GM18517 (cell line): Measurements from ENCODE around the gene CBFB.
A peak's percentile ranks its signal among the peaks of the same experiment; 100 is the strongest.

Experiments used
- ATAC-seq: cut with Tn5 transposase; IDR thresholded peaks from one replicate; pipeline ENCODE4 v1.9.1; 2021; ENCODE audit warnings: mild to moderate bottlenecking, moderate library complexity; ENCODE audit not compliant: unreplicated experiment

CBFB gene

DNA sequence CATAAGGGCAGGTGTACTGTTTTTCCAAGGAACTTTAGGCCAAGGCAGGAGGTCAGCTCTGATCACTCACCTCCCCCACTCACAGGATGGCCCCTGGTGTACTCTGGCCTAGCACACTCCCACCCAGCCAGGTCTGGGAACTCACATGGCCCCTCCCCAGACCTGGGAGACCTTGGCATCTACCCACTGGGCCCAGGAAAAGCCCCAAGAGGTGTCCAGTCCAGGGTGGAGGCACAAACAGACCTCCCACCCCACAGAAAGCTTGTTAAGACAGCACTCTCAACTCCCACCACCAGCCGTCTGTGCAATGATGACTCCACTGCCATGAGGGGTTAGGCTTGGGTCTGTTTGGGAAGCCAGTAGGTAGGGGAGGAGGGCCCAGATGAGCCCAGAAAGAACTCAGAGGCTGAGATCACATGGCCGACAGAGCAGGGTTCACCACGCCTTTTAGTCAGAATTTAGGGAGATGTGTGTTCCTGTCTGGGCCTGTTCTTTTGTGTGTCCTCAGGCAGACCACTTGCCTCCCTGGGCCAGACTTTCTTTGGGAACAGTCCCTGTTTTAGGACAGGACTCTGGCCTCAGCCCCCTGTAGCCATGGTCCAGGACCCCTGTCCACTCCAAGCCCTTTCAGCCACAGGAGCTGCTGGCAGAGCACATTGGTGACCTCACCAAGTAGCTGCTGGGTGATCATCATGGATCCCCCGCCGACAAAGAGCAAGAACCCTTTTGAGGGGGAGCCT is 12.1 kb upstream of the CBFB start:
- no peak for ATAC-seq

DNA sequence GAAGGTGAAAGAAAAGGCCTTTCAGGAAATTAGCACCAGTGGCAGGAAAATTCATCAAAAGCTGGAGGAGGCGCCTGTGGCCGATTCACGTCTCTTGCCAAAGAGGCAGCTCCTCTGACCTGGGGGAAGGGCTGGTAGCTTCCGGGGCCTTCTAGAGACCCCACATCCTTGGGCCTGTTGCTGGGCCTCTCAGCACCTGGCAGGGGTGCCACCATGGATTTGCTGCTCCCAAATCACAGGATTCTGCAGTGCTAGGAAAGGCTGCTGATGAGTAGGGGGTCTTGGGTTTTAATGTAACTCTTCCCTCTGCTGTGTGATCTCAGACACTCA is 11.6 kb upstream of the CBFB start:
- ATAC-seq: no peak

DNA sequence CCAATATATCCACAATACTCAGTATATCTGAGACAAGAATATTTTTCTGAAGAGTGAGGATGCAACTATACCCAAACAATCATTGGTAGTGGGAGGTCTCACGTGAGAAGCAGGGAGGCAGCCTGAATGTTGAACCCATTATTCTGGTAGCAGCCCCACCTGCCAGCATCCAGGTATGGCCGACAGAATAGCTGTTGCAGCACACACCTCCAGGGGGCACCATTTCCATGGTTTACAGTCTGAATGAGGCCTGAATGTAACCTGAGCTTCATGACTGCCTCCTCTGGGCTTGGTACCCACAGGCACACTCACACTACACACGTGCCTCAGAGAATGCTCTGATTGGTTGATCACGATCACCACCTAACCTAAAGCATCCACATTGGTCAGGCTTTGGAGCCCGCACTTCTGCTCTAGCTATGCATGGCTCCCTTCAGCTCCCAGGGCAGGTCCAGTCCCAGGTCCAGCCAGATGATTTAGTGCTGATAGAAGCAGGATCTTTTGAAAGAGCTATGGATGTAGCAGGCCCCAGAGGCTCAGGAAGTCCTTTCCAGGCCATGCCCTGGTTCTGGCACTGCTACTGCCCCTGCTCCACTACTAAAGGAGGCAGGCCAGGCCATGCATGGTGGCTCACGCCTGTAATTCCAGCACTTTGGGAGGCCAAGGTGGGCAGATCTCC is 11.0 kb upstream of the CBFB start:
- peak; percentile 90 for ATAC-seq

DNA sequence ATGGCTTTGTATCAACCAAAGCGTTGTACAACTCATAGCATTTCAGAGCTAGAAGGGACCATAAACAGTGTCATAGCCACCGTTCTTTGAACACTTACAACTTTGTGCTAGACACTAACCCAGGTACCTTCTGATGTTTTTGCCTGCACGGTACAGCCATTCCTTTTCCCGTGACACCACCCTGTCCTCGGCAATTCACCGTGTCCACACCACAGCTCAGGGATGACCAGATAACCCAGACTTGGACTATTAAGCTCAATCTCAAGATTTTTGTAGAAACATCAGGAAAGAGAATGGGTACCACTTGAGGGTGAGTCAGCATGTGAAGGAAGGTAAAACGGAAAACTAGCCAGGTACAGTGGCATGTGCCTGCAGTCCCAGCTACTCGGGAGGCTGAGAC is 9.8 kb upstream of the CBFB start:
- ATAC-seq: no peak

GRCh38 chr16:67021321-67021720 is 7.6 kb upstream of the CBFB start:
- no peak for ATAC-seq

- ATAC-seq: no peak
Measured at GRCh38 chr16:67022531-67023214, 6.3 kb upstream of the CBFB start.

- no peak for ATAC-seq
Measured at GRCh38 chr16:67023689-67024088, 5.3 kb upstream of the CBFB start.

DNA sequence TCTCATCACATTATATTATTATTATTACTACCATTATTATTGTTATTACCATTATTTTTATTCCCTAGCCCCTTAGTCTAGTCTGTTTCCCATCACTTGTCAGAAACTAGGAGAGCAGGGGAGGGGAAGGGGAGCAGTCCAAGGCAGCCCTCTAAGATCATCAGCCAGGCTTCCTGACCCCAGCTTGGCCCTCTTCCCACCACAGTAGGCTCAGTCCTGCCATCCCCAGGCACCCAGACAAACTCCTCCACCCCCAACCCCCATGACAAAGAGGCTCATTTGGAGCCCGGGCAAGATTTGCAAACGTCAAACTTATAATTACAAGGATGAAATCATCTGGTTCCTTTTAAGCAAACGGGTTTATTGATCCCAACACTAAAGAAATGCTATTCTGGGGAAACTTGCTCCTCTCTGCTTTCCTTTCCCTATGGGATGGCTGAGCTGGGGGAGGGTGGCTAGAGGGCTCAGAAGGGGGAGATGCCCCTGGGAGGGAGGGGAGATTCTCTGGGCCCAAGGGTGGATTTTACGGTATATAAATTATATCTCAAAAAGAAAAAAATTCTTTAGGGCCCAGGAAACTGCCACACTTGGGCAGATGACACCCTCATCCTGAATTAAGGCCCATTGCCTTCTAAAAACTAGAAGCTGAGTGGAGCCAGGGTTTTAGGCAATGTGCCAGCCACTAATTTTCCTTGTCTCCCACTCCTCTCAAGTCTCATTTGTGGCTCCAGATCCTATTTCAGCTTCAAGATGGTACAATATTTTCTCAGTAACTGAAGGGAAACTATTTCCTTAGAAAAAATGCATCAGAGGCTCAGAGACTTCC is 4.4 kb upstream of the CBFB start:
- no peak for ATAC-seq

- ATAC-seq: no peak
Measured at GRCh38 chr16:67025210-67025550, 3.8 kb upstream of the CBFB start.

DNA sequence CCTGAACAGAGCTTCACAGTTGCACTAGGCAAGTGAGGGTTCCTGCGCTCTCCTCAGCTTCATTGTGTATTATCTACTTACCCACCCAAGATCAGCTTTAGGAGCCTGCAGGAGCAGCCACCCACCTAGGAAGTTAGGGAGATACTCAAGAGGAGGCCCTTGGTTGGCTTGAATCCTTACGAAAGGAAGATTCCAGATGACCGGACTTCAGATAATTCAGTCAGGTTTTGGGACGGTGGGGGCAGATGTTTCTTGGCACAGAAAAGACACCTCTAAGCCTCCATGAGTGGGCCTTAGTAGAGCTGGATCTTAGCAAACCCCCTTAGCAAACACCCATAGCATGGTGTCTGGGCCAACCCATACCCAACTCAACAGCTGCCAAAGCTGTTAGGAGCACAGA is 2.4 kb upstream of the CBFB start:
- ATAC-seq: no peak

DNA sequence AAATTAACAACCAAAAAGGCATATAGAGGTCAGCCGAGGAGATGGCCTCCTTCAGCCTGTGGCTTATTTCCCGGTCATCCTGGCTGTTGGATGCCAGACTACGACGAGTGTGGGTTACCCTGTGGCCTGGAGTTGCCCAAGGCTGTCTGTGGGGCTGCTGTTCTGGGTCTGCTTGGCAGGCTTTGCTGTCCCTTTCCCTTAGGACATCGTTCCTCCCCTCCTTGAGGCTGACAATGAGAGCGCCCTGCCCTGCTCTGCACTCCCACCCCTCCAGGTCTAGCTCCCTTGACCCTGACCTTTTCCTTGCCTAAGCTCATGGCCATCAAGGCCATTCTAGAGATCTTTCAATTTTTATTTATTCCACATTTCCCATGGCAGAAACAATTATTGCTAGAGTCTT is 1.9 kb upstream of the CBFB start:
- ATAC-seq: no peak

DNA sequence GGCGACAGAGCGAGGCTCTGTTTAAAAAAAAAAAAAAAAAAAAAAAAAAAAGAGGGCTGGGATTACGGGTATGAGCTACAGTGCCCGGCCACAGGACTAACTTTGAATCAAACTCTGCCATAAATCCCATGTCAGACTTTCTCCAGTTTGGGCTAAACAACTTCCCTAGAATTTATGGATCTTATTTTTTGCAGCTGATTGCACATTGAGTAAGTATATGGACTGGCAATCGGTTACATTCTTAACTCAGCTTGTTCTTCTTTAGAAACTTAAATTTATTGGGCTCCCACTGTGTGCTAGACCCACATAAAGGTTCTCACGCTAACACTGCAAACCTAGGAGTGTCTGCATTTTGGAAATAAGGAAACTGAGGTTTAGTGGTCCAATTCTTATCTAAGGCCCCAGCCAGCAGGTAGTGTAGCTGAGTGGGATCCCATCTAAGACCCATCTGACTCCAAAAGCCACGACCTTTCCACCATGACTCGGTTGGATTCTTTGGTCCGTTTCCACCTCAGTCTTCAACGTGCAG is 718 bp upstream of the CBFB start:
- no peak for ATAC-seq

GRCh38 chr16:67029254-67030096 is 526 bp downstream of the CBFB start:
- peak; percentile 33 for ATAC-seq

DNA sequence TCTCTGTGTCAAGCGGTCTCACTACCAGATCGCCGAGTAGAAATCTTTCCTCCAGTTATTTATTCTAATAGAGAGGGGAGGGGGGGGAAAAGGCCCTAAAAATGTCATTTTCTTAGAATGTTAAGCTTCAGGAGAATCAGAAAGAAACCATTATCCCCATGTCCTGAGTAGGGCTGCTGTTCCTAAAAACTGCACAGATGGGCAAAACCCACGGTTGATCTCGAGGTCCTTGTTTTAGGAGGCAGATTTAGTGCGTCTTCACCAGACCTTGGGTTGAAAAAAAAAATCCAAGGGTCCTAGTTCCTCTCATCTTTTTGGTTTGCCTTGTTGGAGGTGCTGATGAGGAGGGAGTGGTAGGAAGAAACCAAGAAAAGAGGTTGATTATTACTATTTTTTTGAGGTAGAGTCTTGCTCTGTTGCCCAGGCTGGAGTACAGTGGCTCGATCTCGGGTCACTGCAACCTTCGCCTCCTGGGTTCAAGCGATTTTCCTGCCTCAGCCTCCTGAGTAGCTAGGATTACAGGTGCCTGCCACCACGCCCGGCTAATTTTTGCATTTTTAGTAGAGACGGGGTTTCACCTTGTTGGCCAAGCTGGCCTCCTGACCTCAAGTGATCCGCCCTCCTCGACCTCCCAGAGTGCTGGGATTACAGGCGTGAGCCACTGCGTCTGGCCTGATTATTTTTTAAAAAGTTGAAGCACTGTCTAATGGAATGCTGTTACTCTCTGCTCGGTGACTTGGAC is 1.4 kb downstream of the CBFB start:
- ATAC-seq: no peak

GRCh38 chr16:67034487-67034886 is 5.5 kb downstream of the CBFB start:
- no peak for ATAC-seq

- ATAC-seq: no peak
Measured at GRCh38 chr16:67035364-67035763, 6.4 kb downstream of the CBFB start.

GRCh38 chr16:67036323-67036741 is 7.4 kb downstream of the CBFB start:
- ATAC-seq: no peak

- ATAC-seq: no peak
Measured at GRCh38 chr16:67039260-67040020, 10.5 kb downstream of the CBFB start.

- no peak for ATAC-seq
Measured at GRCh38 chr16:67040166-67040565, 11.2 kb downstream of the CBFB start.
